GOT3 (cell line): ENCODE data around the gene LCE2B.

Experiments
- DNase-seq: peaks from one replicate; lab custom pipeline; 2025; ENCODE audit warnings: mixed read lengths; lab: John Stamatoyannopoulos, UW

Gene LCE2B

GRCh38 chr1:152735648-152736047 lies 49.7 kb downstream of the LCE2B start:
- no peak for DNase-seq
